Measurements from ENCODE around the gene ENTREP3.

Gene ENTREP3

DNA sequence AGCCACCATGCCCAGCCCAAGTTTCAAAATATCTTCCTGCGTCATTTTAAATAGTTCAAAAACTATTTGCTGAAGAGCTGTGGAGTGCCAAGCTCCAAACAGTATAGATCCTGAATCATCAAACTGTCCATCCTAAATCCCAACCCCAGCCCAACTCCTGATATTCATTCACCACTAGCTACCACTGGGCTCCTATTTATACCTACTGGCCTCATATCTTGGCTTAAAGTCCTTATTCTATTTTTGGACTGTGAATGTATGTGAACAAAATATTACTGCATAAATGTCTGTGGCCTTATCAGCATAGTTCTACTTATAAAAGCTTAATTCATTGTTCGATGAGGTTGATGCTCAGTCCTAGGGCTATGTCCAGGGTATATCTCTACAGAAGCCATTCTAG lies 12.1 kb upstream of the ENTREP3 start:
- TF ChIP-seq, protein P1, sequence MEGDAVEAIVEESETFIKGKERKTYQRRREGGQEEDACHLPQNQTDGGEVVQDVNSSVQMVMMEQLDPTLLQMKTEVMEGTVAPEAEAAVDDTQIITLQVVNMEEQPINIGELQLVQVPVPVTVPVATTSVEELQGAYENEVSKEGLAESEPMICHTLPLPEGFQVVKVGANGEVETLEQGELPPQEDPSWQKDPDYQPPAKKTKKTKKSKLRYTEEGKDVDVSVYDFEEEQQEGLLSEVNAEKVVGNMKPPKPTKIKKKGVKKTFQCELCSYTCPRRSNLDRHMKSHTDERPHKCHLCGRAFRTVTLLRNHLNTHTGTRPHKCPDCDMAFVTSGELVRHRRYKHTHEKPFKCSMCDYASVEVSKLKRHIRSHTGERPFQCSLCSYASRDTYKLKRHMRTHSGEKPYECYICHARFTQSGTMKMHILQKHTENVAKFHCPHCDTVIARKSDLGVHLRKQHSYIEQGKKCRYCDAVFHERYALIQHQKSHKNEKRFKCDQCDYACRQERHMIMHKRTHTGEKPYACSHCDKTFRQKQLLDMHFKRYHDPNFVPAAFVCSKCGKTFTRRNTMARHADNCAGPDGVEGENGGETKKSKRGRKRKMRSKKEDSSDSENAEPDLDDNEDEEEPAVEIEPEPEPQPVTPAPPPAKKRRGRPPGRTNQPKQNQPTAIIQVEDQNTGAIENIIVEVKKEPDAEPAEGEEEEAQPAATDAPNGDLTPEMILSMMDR (conservative IDR thresholded peaks at IDR 0.05; ENCODE audit: low read depth, low read length) = no peak
- no peak overlapping the region for H3K4me3 ChIP-seq (ENCODE audit: low read length)
- no peak for DNase-seq (ENCODE audit: low read depth)

DNA sequence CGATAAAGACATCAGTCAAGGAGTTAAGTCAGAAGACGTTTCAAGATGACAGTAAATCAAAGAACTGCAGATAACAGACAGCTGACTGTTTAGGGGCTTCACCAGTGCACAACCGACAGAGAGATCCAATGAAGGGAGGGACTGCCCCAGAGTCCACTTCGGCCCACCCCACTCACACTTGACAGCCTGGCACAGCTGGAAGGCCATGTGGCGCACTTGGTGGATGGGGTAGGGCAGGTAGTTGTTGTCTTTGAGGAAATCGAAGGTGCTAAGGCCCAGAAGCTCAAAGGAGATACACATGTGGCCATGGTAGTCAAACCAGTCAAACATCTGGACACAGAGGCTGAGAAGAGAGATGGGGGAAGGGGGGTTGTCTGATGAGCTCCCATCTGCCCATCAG lies 11.3 kb upstream of the ENTREP3 start:
- DNase-seq (ENCODE audit: low read depth) = no peak
- H3K4me3 ChIP-seq (ENCODE audit: low read length) = no peak overlapping the region
- TF ChIP-seq, protein P1 (conservative IDR thresholded peaks at IDR 0.05; ENCODE audit: low read depth, low read length) = no peak

- TF ChIP-seq, protein P1 (conservative IDR thresholded peaks at IDR 0.05; ENCODE audit: low read depth, low read length) = no peak
- no peak overlapping the region for H3K4me3 ChIP-seq (ENCODE audit: low read length)
- DNase-seq (ENCODE audit: low read depth) = no peak
These were observed 7.8 kb upstream of the ENTREP3 start for GRCh38 chr1:155263067-155263466.

- peak within 1 kb of the TSS; percentile 90 for H3K4me3 ChIP-seq (ENCODE audit: low read length)
- TF ChIP-seq, protein P1 (conservative IDR thresholded peaks at IDR 0.05; ENCODE audit: low read depth, low read length) = no peak
- peak; percentile 98 for DNase-seq (ENCODE audit: low read depth)
These were observed 6.8 kb upstream of the ENTREP3 start, which contains the start of gene SCAMP3 for GRCh38 chr1:155261852-155262673. TSS of gene SCAMP3 (minus strand) at chr1:155262360. CDS start at chr1:155262151, 209 bp downstream.

- DNase-seq (ENCODE audit: low read depth) = no peak
- peak overlapping the region; percentile 90 for H3K4me3 ChIP-seq (ENCODE audit: low read length)
- TF ChIP-seq, protein P1 (conservative IDR thresholded peaks at IDR 0.05; ENCODE audit: low read depth, low read length) = peak; percentile 11
These were observed 6.2 kb upstream of the ENTREP3 start for GRCh38 chr1:155261493-155261851.

GRCh38 chr1:155260276-155260675 lies 5.0 kb upstream of the ENTREP3 start:
- TF ChIP-seq, protein P1 (conservative IDR thresholded peaks at IDR 0.05; ENCODE audit: low read depth, low read length) = no peak

More at GRCh38 chr1:155260276-155260675, 5.0 kb upstream of the ENTREP3 start:
- H3K4me3 ChIP-seq (ENCODE audit: low read length) = no peak overlapping the region
- DNase-seq (ENCODE audit: low read depth) = no peak

Measured in retinal pigment epithelial cell (primary cell).